LNCaP clone FGC (cell line): ENCODE results near the gene GNA12.
"Not testable (repeated sequence)": the region's sequence is repeated elsewhere in the genome, so short reads cannot be mapped to it uniquely, and the experiment has no call there.

Source experiments
- DNase-seq: peaks from one replicate; pipeline ENCODE4 v3.0.0-alpha.2; 2011; ENCODE audit warnings: low read depth
- H3K4me3 ChIP-seq: 2 replicates; pipeline ENCODE4 v1.5.1; 2011; ENCODE audit warnings: mild to moderate bottlenecking, low read depth, low read length, control low read depth
- TF ChIP-seq, protein P1 (sequence below): IDR thresholded peaks from 2 replicates; pipeline ENCODE4 v1.5.1; 2012; ENCODE audit warnings: mild to moderate bottlenecking; ENCODE audit not compliant: control insufficient read depth, insufficient read depth; ENCODE audit errors: extremely low read depth

Gene GNA12

DNA sequence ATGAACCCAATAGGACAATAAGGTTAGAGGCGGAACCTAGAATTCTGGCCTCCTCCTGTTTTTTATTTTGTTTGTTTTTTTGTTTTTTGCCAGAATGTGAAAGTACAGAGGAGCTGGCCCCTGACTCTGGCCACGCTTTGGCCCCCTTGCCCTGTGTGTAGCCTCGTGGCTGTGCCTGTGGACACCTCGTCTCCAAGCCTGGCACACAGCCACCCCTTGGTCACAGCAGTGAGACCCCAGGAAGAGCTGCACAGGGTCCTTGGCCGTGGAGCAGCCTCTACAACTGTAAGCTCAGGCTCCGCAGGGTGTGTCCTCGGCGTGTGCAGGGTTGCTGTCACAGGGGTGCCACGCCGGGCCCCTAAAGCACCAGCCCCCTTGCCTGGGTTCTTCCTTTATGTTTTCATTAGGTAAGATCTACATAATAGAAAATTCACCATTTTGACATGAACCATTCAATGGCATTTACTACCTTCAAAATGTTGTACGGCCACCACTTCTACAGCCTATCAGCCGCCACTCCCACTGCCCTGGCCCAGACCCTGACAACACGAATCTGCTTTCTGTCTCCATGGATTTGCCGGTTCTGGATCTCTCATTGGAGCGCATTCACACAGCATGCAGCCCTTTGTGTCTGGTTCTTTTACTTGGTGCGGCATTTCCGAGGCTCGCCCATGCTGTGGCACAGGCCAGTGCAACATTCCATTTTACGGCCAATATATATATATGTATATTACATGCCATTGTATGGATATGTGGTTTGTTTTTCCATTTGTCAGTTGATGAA lies 105.2 kb downstream of the GNA12 start:
- no peak overlapping the region for H3K4me3 ChIP-seq
- DNase-seq: no peak
- TF ChIP-seq, protein P1, sequence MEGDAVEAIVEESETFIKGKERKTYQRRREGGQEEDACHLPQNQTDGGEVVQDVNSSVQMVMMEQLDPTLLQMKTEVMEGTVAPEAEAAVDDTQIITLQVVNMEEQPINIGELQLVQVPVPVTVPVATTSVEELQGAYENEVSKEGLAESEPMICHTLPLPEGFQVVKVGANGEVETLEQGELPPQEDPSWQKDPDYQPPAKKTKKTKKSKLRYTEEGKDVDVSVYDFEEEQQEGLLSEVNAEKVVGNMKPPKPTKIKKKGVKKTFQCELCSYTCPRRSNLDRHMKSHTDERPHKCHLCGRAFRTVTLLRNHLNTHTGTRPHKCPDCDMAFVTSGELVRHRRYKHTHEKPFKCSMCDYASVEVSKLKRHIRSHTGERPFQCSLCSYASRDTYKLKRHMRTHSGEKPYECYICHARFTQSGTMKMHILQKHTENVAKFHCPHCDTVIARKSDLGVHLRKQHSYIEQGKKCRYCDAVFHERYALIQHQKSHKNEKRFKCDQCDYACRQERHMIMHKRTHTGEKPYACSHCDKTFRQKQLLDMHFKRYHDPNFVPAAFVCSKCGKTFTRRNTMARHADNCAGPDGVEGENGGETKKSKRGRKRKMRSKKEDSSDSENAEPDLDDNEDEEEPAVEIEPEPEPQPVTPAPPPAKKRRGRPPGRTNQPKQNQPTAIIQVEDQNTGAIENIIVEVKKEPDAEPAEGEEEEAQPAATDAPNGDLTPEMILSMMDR: no peak

GRCh38 chr7:2737771-2738540 lies 106.2 kb downstream of the GNA12 start:
- TF ChIP-seq, protein P1: no peak
- DNase-seq: no peak
- H3K4me3 ChIP-seq: no peak overlapping the region

DNA sequence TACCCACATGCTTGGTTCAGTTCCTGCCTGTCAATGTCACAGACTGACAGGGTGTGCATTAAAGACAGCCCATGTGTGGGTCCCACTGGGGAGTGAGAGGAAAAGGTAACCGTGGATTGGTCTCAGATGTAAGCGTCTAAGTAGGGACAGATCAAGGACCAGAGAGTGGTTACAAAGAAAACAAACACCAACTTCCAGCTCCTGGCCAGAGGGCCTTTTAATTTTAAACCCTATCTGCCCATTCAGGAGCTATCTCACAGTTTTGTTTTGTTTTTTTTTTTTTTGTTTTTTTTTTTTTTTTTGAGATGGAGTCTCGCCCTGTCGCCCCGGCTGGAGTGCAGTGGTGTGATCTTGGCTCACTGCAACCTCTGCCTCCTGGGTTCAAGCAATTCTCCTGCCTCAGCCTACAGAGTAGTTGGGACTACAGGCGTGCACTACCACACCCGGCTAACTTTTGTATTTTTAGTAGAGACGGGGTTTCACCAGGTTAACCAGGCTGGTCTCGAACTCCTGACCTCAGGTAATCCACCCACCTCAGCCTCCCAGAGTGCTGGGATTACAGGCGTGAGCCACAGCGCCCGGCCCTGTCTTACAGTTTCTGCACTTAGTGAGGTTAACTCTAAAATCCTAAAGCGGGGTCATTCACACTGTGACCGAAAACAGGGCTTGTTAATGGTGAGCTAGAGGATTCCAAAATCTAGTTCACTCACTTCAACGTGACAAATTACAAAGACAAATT lies 106.9 kb downstream of the GNA12 start:
- DNase-seq, H3K4me3 ChIP-seq: not testable (repeated sequence)

- no peak for DNase-seq
- H3K4me3 ChIP-seq: no peak overlapping the region
- TF ChIP-seq, protein P1: no peak
Measured at GRCh38 chr7:2736411-2736914, 107.6 kb downstream of the GNA12 start.

DNA sequence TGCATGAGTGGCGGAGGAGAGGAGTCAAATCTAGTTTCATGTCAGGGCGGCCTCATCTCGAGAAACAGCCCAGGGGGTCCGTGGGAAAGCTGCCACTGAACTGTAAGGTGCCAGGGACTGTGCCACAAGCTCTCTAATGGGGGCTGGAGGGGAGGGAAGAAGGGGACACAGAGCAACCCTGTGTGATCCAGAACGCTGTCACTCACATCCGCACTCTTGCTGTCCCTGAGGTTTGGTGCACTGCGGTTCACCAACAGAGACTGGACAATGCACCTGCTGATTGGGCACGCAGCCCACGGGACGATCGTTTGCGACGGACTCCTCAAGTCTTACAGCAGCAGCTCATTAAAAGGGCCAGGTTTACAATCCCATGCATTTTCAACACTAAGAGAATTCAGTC lies 108.4 kb downstream of the GNA12 start:
- no peak overlapping the region for H3K4me3 ChIP-seq

GRCh38 chr7:2734751-2735571 lies 109.1 kb downstream of the GNA12 start:
- TF ChIP-seq, protein P1: no peak
- H3K4me3 ChIP-seq: no peak overlapping the region
- no peak for DNase-seq

More for the DNA sequence above, 108.4 kb downstream of the GNA12 start:
- TF ChIP-seq, protein P1: no peak
- no peak for DNase-seq
